ENCODE results near the gene SPEN. TPM values are rescaled to one million over a fixed set of nuclear protein-coding genes. Genes with fewer than 3 reads are reported as not detected.
A peak's percentile ranks its signal among the peaks of the same experiment; 100 is the strongest.

Gene SPEN
- total RNA-seq, 4 donors from 2014 or later, result 41.4 to 63.6 (median 42.9) TPM

GRCh38 chr1:15942661-15943327 is 95.3 kb downstream of the SPEN start:
- TF ChIP-seq POLR2A (IDR thresholded peaks at IDR 0.05) (no peak), CTCF (IDR thresholded peaks at IDR 0.05) (no peak)
- intact Hi-C loops (cut with DNase I; ENCODE audit: low total_unique reads), result no loop called here
- peak in 1 of 2 donors; percentile 74 for DNase-seq (ENCODE audit: low spot score in 2 of 2)
- WGBS, 2 donors, result 74 to 85% methylated on average over 14 to 17 of the region's 18 CpGs
- no peak overlapping the region for H3K4me3 ChIP-seq (ENCODE audit: low read depth, poor library complexity, severe bottlenecking)

- WGBS, 2 donors, result 95 to 97% methylated on average over 29 to 33 of the region's 33 CpGs
- peak in 1 of 2 donors; percentile 84 for DNase-seq (ENCODE audit: low spot score in 2 of 2)
- no peak overlapping the region for H3K4me3 ChIP-seq (ENCODE audit: low read depth, poor library complexity, severe bottlenecking)
- intact Hi-C loops (cut with DNase I; ENCODE audit: low total_unique reads), result no loop called here
- TF ChIP-seq CTCF (IDR thresholded peaks at IDR 0.05) (no peak), POLR2A (IDR thresholded peaks at IDR 0.05) (no peak)
Measured at GRCh38 chr1:15943328-15943991, 96.0 kb downstream of the SPEN start.

GRCh38 chr1:15943992-15944307 is 96.4 kb downstream of the SPEN start:
- intact Hi-C loops (cut with DNase I; ENCODE audit: low total_unique reads), result no loop called here
- no peak overlapping the region for H3K4me3 ChIP-seq (ENCODE audit: low read depth, poor library complexity, severe bottlenecking)
- TF ChIP-seq CTCF (IDR thresholded peaks at IDR 0.05) (no peak), POLR2A (IDR thresholded peaks at IDR 0.05) (no peak)
- DNase-seq (ENCODE audit: low spot score in 2 of 2), result peak in 1 of 2 donors; percentile 84
- WGBS, 2 donors, result 95 to 97% methylated on average over 22 of the region's 22 CpGs

- 95% methylated on average over 49 to 54 of the region's 55 CpGs for WGBS, 2 donors
- peak in 1 of 2 donors; percentile 84 for DNase-seq (ENCODE audit: low spot score in 2 of 2)
- no peak for TF ChIP-seq CTCF (IDR thresholded peaks at IDR 0.05)
- no peak for TF ChIP-seq POLR2A (IDR thresholded peaks at IDR 0.05)
- intact Hi-C loops (cut with DNase I; ENCODE audit: low total_unique reads), result no loop called here
- H3K4me3 ChIP-seq (ENCODE audit: low read depth, poor library complexity, severe bottlenecking), result no peak overlapping the region
Measured at GRCh38 chr1:15944308-15945010, 97.0 kb downstream of the SPEN start.

- TF ChIP-seq POLR2A (IDR thresholded peaks at IDR 0.05) (no peak), CTCF (IDR thresholded peaks at IDR 0.05) (no peak)
- WGBS, 2 donors, result 88 to 92% methylated on average over 35 to 38 of the region's 39 CpGs
- DNase-seq (ENCODE audit: low spot score in 2 of 2), result peak in 1 of 2 donors; percentile 84
- intact Hi-C loops (cut with DNase I; ENCODE audit: low total_unique reads), result no loop called here
- no peak overlapping the region for H3K4me3 ChIP-seq (ENCODE audit: low read depth, poor library complexity, severe bottlenecking)
Measured at GRCh38 chr1:15945011-15945831, 97.7 kb downstream of the SPEN start.

All from lower leg skin (tissue), 4 donors.